ENCODE data around the gene PLEKHO2. TPM values are rescaled to one million over a fixed set of nuclear protein-coding genes. Genes with fewer than 3 reads are reported as not detected.

The PLEKHO2 gene
- polyA plus RNA-seq, 1 of the 3 experiments (the other 2 are of a cell fraction), result 7.8 TPM

GRCh38 chr15:64859226-64859625 lies 17.5 kb downstream of the PLEKHO2 start:
- peaks cover 11% of the 10 kb centered on the region; the same call in 1 of the 2 replicates for H3K79me2 ChIP-seq (ENCODE audit: insufficient read depth)
- no peak overlapping the region for H2AFZ ChIP-seq (ENCODE audit: low read depth)
- no peak for DNase-seq
- H3K9ac ChIP-seq, result no peak overlapping the region
- H3K36me3 ChIP-seq (replicated peaks in 1 of 2; ENCODE audit: control insufficient read depth in 1 of 2, insufficient read depth in 2 of 2, low read length in 1 of 2), result peaks cover 0 to 15% of the 10 kb centered on the region in 2 experiments
- H3K9me3 ChIP-seq, result no peaks in the 10 kb centered on the region
- peaks cover 21 to 35% of the 10 kb centered on the region in 2 experiments; a peak in 3 of 4 replicates for H3K4me1 ChIP-seq (ENCODE audit: control insufficient read depth in 1 of 2, insufficient read depth in 2 of 2, low read depth in 1 of 2, low read length in 1 of 2)
- no peaks in the 10 kb centered on the region for H3F3A ChIP-seq (replicated peaks; ENCODE audit: insufficient read depth)
- no peak overlapping the region; a peak in 1 of 4 replicates for H3K27ac ChIP-seq (ENCODE audit: low read depth in 2 of 2, low read length in 1 of 2)
- H3K4me3 ChIP-seq (ENCODE audit: low read depth in 2 of 2, low read length in 1 of 2), result no peak overlapping the region
- CTCF ChIA-PET, result no interaction called here
- no peaks in the 10 kb centered on the region for H3K9me2 ChIP-seq
- H4K20me1 ChIP-seq (ENCODE audit: insufficient read depth), result no peaks in the 10 kb centered on the region
- POLR2A ChIA-PET, result no interaction called here
- no peak for TF ChIP-seq MXI1 (IDR thresholded peaks at IDR 0.05; ENCODE audit: low read depth, low read length)
- no peak for TF ChIP-seq SIN3A (IDR thresholded peaks at IDR 0.05; ENCODE audit: borderline replicate concordance, low read depth, low read length)
- no peaks in the 10 kb centered on the region for H3K27me3 ChIP-seq (ENCODE audit: insufficient read depth)
- 90% methylated on average over 2 of the region's 2 CpGs for WGBS (ENCODE audit: low lambda C conversion rate)
- no peak overlapping the region for H3K4me2 ChIP-seq

GRCh38 chr15:64861331-64861730 lies 19.6 kb downstream of the PLEKHO2 start:
- Histone ChIP-seq H4K20me1 (ENCODE audit: insufficient read depth) (no peaks in the 10 kb centered on the region), H3K27me3 (ENCODE audit: insufficient read depth) (no peaks in the 10 kb centered on the region), H3K79me2 (ENCODE audit: insufficient read depth) (peaks cover 11% of the 10 kb centered on the region; the same call in 1 of the 2 replicates), H2AFZ (ENCODE audit: low read depth) (no peak overlapping the region), H3K4me2 (no peak overlapping the region), H3K4me1 (ENCODE audit: control insufficient read depth in 1 of 2, insufficient read depth in 2 of 2, low read depth in 1 of 2, low read length in 1 of 2) (peaks cover 24 to 26% of the 10 kb centered on the region in 2 experiments; a peak in 3 of 4 replicates), H3K36me3 (replicated peaks in 1 of 2; ENCODE audit: control insufficient read depth in 1 of 2, insufficient read depth in 2 of 2, low read length in 1 of 2) (peaks cover 0 to 19% of the 10 kb centered on the region in 2 experiments), H3K27ac (ENCODE audit: low read depth in 2 of 2, low read length in 1 of 2) (no peak overlapping the region), H3K9ac (no peak overlapping the region), H3K9me3 (no peaks in the 10 kb centered on the region), H3F3A (replicated peaks; ENCODE audit: insufficient read depth) (no peaks in the 10 kb centered on the region), H3K9me2 (no peaks in the 10 kb centered on the region), H3K4me3 (ENCODE audit: low read depth in 2 of 2, low read length in 1 of 2) (no peak overlapping the region)
- 100% methylated on average over 3 of the region's 11 CpGs for WGBS (ENCODE audit: low lambda C conversion rate)
- TF ChIP-seq RFX5 (IDR thresholded peaks at IDR 0.05; ENCODE audit: low read length), result no peak
- TF ChIP-seq TAF1 (IDR thresholded peaks at IDR 0.05; ENCODE audit: borderline replicate concordance, low read depth, low read length), result no peak
- no peak for TF ChIP-seq RCOR1 (IDR thresholded peaks at IDR 0.05; ENCODE audit: low read length)
- no peak for TF ChIP-seq NRF1 (IDR thresholded peaks at IDR 0.05; ENCODE audit: low read depth, low read length)
- no peak for TF ChIP-seq JUND (IDR thresholded peaks at IDR 0.05)
- TF ChIP-seq USF2 (IDR thresholded peaks at IDR 0.05; ENCODE audit: borderline replicate concordance, low read depth, low read length), result no peak
- ChIA-PET CTCF (interaction anchor here (1.1 kb wide), 1 partner anchor 10 kb away, joined by 4 read pairs; no protein-coding TSS in a partner anchor), POLR2A (no interaction called here)
- DNase-seq, result no peak

- Histone ChIP-seq H3K9ac (no peak overlapping the region), H3K4me3 (ENCODE audit: low read depth in 2 of 2, low read length in 1 of 2) (no peak overlapping the region), H3K27ac (ENCODE audit: low read depth in 2 of 2, low read length in 1 of 2) (no peak overlapping the region), H3K9me2 (no peaks in the 10 kb centered on the region), H2AFZ (ENCODE audit: low read depth) (no peak overlapping the region), H3K4me2 (no peak overlapping the region), H3K9me3 (no peaks in the 10 kb centered on the region), H3K4me1 (ENCODE audit: control insufficient read depth in 1 of 2, insufficient read depth in 2 of 2, low read depth in 1 of 2, low read length in 1 of 2) (peaks cover 18 to 25% of the 10 kb centered on the region in 2 experiments; a peak in 3 of 4 replicates), H3K36me3 (replicated peaks in 1 of 2; ENCODE audit: control insufficient read depth in 1 of 2, insufficient read depth in 2 of 2, low read length in 1 of 2) (peaks cover 0 to 19% of the 10 kb centered on the region in 2 experiments), H3K79me2 (ENCODE audit: insufficient read depth) (peaks cover 11% of the 10 kb centered on the region; the same call in 1 of the 2 replicates), H4K20me1 (ENCODE audit: insufficient read depth) (no peaks in the 10 kb centered on the region), H3F3A (replicated peaks; ENCODE audit: insufficient read depth) (no peaks in the 10 kb centered on the region), H3K27me3 (ENCODE audit: insufficient read depth) (no peaks in the 10 kb centered on the region)
- ChIA-PET POLR2A (no interaction called here), CTCF (no interaction called here)
- WGBS (ENCODE audit: low lambda C conversion rate), result 99% methylated on average over 4 of the region's 4 CpGs
- no peak for DNase-seq
- TF ChIP-seq POLR2AphosphoS5 (IDR thresholded peaks at IDR 0.05; ENCODE audit: low read depth, low read length), result no peak
- TF ChIP-seq TAF1 (IDR thresholded peaks at IDR 0.05; ENCODE audit: borderline replicate concordance, low read depth, low read length), result no peak
- TF ChIP-seq MAX (IDR thresholded peaks at IDR 0.05; ENCODE audit: low read depth), result no peak
- no peak for TF ChIP-seq USF1 (IDR thresholded peaks at IDR 0.05; ENCODE audit: borderline replicate concordance, low read depth)
- no peak for TF ChIP-seq FOXM1 (IDR thresholded peaks at IDR 0.05; ENCODE audit: low read depth)
- TF ChIP-seq JUND (IDR thresholded peaks at IDR 0.05), result no peak
- TF ChIP-seq SMC3 (IDR thresholded peaks at IDR 0.05; ENCODE audit: low read depth, low read length), result no peak
- TF ChIP-seq TEAD4 (IDR thresholded peaks at IDR 0.05; ENCODE audit: borderline replicate concordance, insufficient read depth), result no peak
- TF ChIP-seq YY1 (IDR thresholded peaks at IDR 0.05; ENCODE audit: low read depth), result no peak
- no peak for TF ChIP-seq USF2 (IDR thresholded peaks at IDR 0.05; ENCODE audit: borderline replicate concordance, low read depth, low read length)
- no peak for TF ChIP-seq RFX5 (IDR thresholded peaks at IDR 0.05; ENCODE audit: low read length)
- TF ChIP-seq NFIC (IDR thresholded peaks at IDR 0.05; ENCODE audit: borderline replicate concordance), result no peak
- no peak for TF ChIP-seq RAD21 (IDR thresholded peaks at IDR 0.05; ENCODE audit: low read length)
- TF ChIP-seq ZBTB33 (IDR thresholded peaks at IDR 0.05; ENCODE audit: borderline replicate concordance, low read depth), result no peak
Measured at GRCh38 chr15:64861960-64862359, 20.2 kb downstream of the PLEKHO2 start.
